K562 (cell line): ENCODE measurements around the gene ALG8. TPM values are rescaled to one million over a fixed set of nuclear protein-coding genes. Genes with fewer than 3 reads are reported as not detected.

Experiments
- ATF7 ChIP-seq: fragments of 450-650 bp; IDR thresholded peaks from 2 replicates; pipeline ENCODE4 v1.7.1; 2014; ENCODE audit warnings: mild to moderate bottlenecking, moderate library complexity
- CBFA2T3 ChIP-seq: fragments of 450-650 bp; IDR thresholded peaks from 2 replicates; pipeline ENCODE4 v1.6.1; 2017
- CCNT2 ChIP-seq: IDR thresholded peaks from 2 replicates; pipeline ENCODE4 v1.6.1; 2011; ENCODE audit warnings: borderline replicate concordance, low read depth, mild to moderate bottlenecking, moderate library complexity, mixed read lengths, low read length; ENCODE audit not compliant: insufficient read length; ENCODE audit errors: extremely low read depth
- CTBP1 ChIP-seq: fragments of 450-650 bp; IDR thresholded peaks from 2 replicates; pipeline ENCODE4 v1.6.1; 2016; ENCODE audit warnings: borderline replicate concordance
- ELF2 ChIP-seq: fragments of 250-450 bp; sonication (Bioruptor Pico); IDR thresholded peaks from 2 replicates; pipeline ENCODE4 v1.5.0; 2021; ENCODE audit warnings: mild to moderate bottlenecking
- ETV5 ChIP-seq: sonication (generic); formaldehyde crosslinking; IDR thresholded peaks from 2 replicates; pipeline ENCODE4 v1.4.0; 2020; ENCODE audit warnings: low read depth, mild to moderate bottlenecking, missing genetic modification reagents
- EZH2 ChIP-seq: IDR thresholded peaks from 2 replicates; pipeline ENCODE4 v1.6.1; 2012; ENCODE audit warnings: low read depth, mild to moderate bottlenecking, inconsistent platforms, low read length, borderline replicate concordance
- GABPB2 ChIP-seq: fragments of 250-450 bp; sonication (Bioruptor Pico); conservative IDR thresholded peaks from 2 replicates; pipeline ENCODE4 v1.5.1; 2021; ENCODE audit warnings: mild to moderate bottlenecking
- HDAC6 ChIP-seq: IDR thresholded peaks from 2 replicates; pipeline ENCODE4 v1.6.1; 2012; ENCODE audit warnings: low read depth, mild to moderate bottlenecking, control low read depth, inconsistent platforms, low read length, moderate library complexity
- HDAC8 ChIP-seq: fragments of 450-650 bp; IDR thresholded peaks from 2 replicates; pipeline ENCODE4 v1.6.1; 2016; ENCODE audit warnings: mild to moderate bottlenecking, missing genetic modification characterization, moderate library complexity, missing compliant biosample characterization
- HNRNPK ChIP-seq: fragments of 200-400 bp; formaldehyde crosslinking; IDR thresholded peaks from one replicate; pipeline ENCODE4 v1.6.1; 2018; ENCODE audit warnings: mild to moderate bottlenecking, low read depth, low read length; ENCODE audit not compliant: poor library complexity, severe bottlenecking
- MAFF ChIP-seq: IDR thresholded peaks from 2 replicates; pipeline ENCODE4 v1.6.1; 2012; ENCODE audit warnings: low read length, improper control_type of control experiment
- NCOA1 ChIP-seq: fragments of 450-650 bp; IDR thresholded peaks from 2 replicates; pipeline ENCODE4 v1.6.1; 2016; ENCODE audit warnings: low read depth
- NFIC ChIP-seq: fragments of 450-650 bp; IDR thresholded peaks from 2 replicates; pipeline ENCODE4 v1.6.1; 2017; ENCODE audit warnings: mild to moderate bottlenecking, inconsistent platforms
- RFX7 ChIP-seq: fragments of 250-450 bp; sonication (Bioruptor Pico); IDR thresholded peaks from 2 replicates; pipeline ENCODE4 v1.5.1; 2021; ENCODE audit warnings: mild to moderate bottlenecking
- SRSF1 ChIP-seq: fragments of 200-400 bp; formaldehyde crosslinking; IDR thresholded peaks from 2 replicates; pipeline ENCODE4 v1.6.1; 2017; ENCODE audit warnings: mild to moderate bottlenecking, low read depth, low read length, moderate library complexity
- STAT5B ChIP-seq: fragments of 250-450 bp; sonication (Bioruptor Pico); IDR thresholded peaks from 2 replicates; pipeline ENCODE4 v1.8.0; 2021; ENCODE audit warnings: mild to moderate bottlenecking, inconsistent platforms
- XRCC4 ChIP-seq: IDR thresholded peaks from one replicate; pipeline ENCODE4 v1.6.1; 2011; ENCODE audit not compliant: insufficient read depth, insufficient read length; ENCODE audit errors: extremely low read depth
- ZNF282 ChIP-seq: sonication (generic); formaldehyde crosslinking; IDR thresholded peaks from 2 replicates; pipeline ENCODE4 v1.8.1; 2023; ENCODE audit warnings: missing genetic modification reagents
- ZNF347 ChIP-seq: fragments of 450-650 bp; formaldehyde crosslinking; IDR thresholded peaks from 2 replicates; pipeline ENCODE4 v1.4.0; 2020; ENCODE audit warnings: low read depth, mild to moderate bottlenecking, moderate library complexity
- ZNF431 ChIP-seq: sonication (generic); formaldehyde crosslinking; IDR thresholded peaks from 2 replicates; pipeline ENCODE4 v1.8.0; 2022; ENCODE audit warnings: mild to moderate bottlenecking, missing genetic modification reagents
- polyA plus RNA-seq, 8 experiments: library from polyadenylated mRNA; depleted of rRNA in 4 of 8; stranded (reverse) in 5 of 8; unstranded in 3 of 8; fragments of >200 nt; fragmentation: Nextera tagmentation in 2 of 8; fragmentation: Illumina TruSeq in 1 of 8; extraction: Ambion mirVana in 2 of 8; extraction: Trizol in 1 of 8; gene quantifications; 2 replicates each; pipeline versions ENCODE4 v1.2.1 to v1.2.3, GENCODE V29; 2011 to 2014; ENCODE audit warnings: inconsistent platforms in 1 of 8, missing spikeins in 1 of 8
- total RNA-seq, 7 experiments: library from RNA; depleted of rRNA in 6 of 7; stranded (reverse); fragments of >200 nt in 6 of 7; fragmentation: Illumina TruSeq in 2 of 7; extraction: Trizol in 2 of 7; gene quantifications; 2 replicates each; pipeline versions ENCODE4 v1.2.1 to v1.2.3, GENCODE V29; 2011 to 2021; ENCODE audit warnings: low replicate concordance in 1 of 7
- TF ChIP-seq, protein P1 (sequence below), 2 experiments: fragments of 150-350 bp in 1 of 2; IDR thresholded peaks; 2 replicates each; pipeline ENCODE4 v1.6.1; 2012 to 2016; ENCODE audit warnings: low read depth in 2 of 2, low read length in 2 of 2, mild to moderate bottlenecking in 1 of 2, moderate library complexity in 1 of 2
- TF ChIP-seq, protein P2 (sequence below): fragments of 450-650 bp; conservative IDR thresholded peaks from 2 replicates; pipeline ENCODE4 v1.6.1; 2016; ENCODE audit warnings: missing genetic modification characterization, low read depth, mild to moderate bottlenecking, control low read depth, missing compliant biosample characterization

The ALG8 gene
- total and polyA plus RNA-seq, 9 of the 15 experiments (the other 6 are each of a cell fraction or from before 2014, with no cell fraction given) = 59.3 to 189 (median 106) TPM

DNA sequence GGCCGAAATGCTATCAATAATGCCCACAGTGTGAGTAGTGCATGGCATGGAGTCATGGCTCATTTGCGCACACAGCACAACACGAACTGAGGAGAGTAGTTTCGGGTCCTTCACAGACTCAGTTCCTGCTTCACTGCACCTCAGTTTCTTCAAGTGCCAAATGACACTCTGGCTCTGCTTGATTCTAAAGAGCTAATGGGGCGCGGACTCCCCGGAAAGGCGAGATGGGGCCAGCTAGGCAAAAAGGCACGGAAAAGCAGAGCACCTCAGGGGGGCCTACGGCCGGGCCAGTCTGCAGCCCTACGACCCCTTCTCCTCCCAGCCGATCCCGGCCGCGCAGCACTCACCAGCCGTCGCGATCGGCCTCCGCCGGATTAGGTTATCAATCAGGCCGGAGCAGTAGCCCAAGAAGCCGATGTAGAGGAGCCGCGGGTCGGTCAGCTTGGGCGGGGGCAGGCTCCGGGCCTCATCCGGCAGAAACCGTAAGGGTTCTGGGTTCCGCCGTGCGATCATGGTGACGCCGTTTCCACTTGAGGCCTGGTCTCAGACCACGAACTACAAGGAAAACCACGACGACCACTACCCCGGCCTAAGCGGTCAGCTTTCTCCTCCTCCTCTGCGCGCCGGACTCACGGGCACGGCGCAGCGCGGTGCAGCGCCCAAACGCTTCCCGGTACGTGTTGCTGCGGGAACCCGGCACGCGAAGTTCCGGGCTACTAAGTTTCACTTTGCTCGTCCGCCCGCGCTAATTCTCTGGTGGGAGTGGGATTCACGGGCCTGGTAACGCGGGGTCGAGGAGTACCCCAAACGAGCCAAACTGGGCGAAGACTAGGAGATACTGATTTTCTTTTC lies 60.0 kb downstream of the ALG8 start, which contains the start of gene NDUFC2 (continued):
- 0 out of 2 replicates have a peak, but pooled peaks have one; percentile 44 for TF ChIP-seq ATF7
- TF ChIP-seq, protein P1, sequence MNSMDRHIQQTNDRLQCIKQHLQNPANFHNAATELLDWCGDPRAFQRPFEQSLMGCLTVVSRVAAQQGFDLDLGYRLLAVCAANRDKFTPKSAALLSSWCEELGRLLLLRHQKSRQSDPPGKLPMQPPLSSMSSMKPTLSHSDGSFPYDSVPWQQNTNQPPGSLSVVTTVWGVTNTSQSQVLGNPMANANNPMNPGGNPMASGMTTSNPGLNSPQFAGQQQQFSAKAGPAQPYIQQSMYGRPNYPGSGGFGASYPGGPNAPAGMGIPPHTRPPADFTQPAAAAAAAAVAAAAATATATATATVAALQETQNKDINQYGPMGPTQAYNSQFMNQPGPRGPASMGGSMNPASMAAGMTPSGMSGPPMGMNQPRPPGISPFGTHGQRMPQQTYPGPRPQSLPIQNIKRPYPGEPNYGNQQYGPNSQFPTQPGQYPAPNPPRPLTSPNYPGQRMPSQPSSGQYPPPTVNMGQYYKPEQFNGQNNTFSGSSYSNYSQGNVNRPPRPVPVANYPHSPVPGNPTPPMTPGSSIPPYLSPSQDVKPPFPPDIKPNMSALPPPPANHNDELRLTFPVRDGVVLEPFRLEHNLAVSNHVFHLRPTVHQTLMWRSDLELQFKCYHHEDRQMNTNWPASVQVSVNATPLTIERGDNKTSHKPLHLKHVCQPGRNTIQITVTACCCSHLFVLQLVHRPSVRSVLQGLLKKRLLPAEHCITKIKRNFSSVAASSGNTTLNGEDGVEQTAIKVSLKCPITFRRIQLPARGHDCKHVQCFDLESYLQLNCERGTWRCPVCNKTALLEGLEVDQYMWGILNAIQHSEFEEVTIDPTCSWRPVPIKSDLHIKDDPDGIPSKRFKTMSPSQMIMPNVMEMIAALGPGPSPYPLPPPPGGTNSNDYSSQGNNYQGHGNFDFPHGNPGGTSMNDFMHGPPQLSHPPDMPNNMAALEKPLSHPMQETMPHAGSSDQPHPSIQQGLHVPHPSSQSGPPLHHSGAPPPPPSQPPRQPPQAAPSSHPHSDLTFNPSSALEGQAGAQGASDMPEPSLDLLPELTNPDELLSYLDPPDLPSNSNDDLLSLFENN (IDR thresholded peaks at IDR 0.05; ENCODE audit: low read depth in 2 of 2, low read length in 2 of 2) = peak; percentile 46 to 53; a peak in 2 of 4 replicates
- TF ChIP-seq GABPB2 (CRISPR knock-in tag) = no peak
- no peak for TF ChIP-seq EZH2
- TF ChIP-seq ELF2 = no peak
- TF ChIP-seq NFIC = peak; percentile 59
- TF ChIP-seq ZNF347 (CRISPR knock-in tag) = no peak
- peak; percentile 52 for TF ChIP-seq ETV5
- no peak for TF ChIP-seq XRCC4
- TF ChIP-seq STAT5B = no peak
- peak; percentile 97 for TF ChIP-seq NCOA1
- TF ChIP-seq ZNF431 (CRISPR knock-in tag) = 0 out of 2 replicates have a peak, but pooled peaks have one; percentile 38
- no peak for TF ChIP-seq MAFF
- TF ChIP-seq CCNT2 = peak; percentile 66
- TF ChIP-seq HNRNPK = no peak
- TF ChIP-seq HDAC6 = no peak
- TF ChIP-seq ZNF282 (CRISPR knock-in tag) = no peak
- no peak for TF ChIP-seq RFX7 (CRISPR knock-in tag)
- TF ChIP-seq, protein P2, sequence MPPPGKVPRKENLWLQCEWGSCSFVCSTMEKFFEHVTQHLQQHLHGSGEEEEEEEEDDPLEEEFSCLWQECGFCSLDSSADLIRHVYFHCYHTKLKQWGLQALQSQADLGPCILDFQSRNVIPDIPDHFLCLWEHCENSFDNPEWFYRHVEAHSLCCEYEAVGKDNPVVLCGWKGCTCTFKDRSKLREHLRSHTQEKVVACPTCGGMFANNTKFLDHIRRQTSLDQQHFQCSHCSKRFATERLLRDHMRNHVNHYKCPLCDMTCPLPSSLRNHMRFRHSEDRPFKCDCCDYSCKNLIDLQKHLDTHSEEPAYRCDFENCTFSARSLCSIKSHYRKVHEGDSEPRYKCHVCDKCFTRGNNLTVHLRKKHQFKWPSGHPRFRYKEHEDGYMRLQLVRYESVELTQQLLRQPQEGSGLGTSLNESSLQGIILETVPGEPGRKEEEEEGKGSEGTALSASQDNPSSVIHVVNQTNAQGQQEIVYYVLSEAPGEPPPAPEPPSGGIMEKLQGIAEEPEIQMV (tag) = no peak
- TF ChIP-seq SRSF1 = no peak
- TF ChIP-seq CTBP1 = peak; percentile 60; the same call in 1 of the 2 replicates
- TF ChIP-seq HDAC8 (tag) = no peak
- TF ChIP-seq CBFA2T3 = 0 out of 2 replicates have a peak, but pooled peaks have one; percentile 18
